ENCODE measurements around the gene RPL31. TPM values are rescaled to one million over a fixed set of nuclear protein-coding genes. Genes with fewer than 3 reads are reported as not detected.

Gene RPL31
- total RNA-seq, 3 donors from 2014 or later (not counting 1 experiment from before 2014, with no cell fraction given) = 797 to 996 (median 940) TPM

DNA sequence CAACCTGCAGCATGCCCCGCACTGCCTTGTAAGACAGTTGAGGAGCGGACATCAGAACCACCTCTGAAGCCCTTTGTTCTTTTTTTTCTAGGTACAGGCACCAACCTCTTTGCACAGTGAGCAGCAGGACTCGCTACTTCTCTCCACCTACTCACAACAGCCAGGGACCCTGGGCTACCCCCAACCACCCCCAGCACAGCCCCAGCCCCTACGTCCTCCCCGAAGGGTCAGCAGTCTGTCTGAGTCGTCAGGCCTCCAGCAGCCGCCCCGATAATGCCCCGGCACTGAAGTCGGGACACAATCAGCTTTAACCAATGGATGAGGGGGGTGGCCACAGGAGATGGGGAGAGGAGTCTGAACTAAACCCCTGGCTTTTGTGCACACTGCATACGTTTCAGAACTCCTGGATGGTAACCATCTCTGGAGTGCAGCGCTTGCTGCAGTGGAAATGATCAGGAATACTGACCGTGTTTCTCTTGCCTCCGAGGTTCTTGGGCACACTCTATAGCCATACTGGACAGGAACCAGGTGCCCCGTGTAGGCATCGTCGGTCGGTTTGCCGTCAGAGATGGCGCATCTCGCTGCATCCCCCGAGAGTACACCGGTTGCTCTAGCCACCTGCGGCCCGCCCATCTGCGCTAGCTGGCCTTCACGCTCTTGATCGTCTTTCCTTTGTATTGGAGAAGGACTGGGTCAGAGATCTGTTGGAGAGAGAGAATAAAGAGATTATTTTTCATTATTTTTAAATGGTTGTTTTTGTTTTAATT, 6.6 kb upstream of the RPL31 start:
- Mint-ChIP-seq H3K4me3 (no peak overlapping the region), H3K27ac (no peak overlapping the region), H3K9me3 (no peaks in the 10 kb centered on the region), H3K36me3 (no peaks in the 10 kb centered on the region), H3K27me3 (ENCODE audit: low read depth in 2 of 2) (peaks cover 9% of the 10 kb centered on the region in 2 donors), H3K4me1 (peaks cover 0 to 4% of the 10 kb centered on the region in 2 donors)
- H3K4me1 ChIP-seq (ENCODE audit: control insufficient read depth, insufficient read depth, low read length) = no peaks in the 10 kb centered on the region
- DNase-seq = no peak
- 93% methylated on average over 28 of the region's 28 CpGs for WGBS (ENCODE audit: insufficient coverage)
- intact Hi-C loops (cut with micrococcal nuclease) = no loop called here
- H3K4me3 ChIP-seq (ENCODE audit: low read length) = no peak overlapping the region
- H3K27ac ChIP-seq (ENCODE audit: low read length) = no peak overlapping the region
- no peaks in the 10 kb centered on the region for H3K27me3 ChIP-seq (ENCODE audit: control insufficient read depth, insufficient read depth, low read length)
- no peaks in the 10 kb centered on the region for H3K36me3 ChIP-seq (ENCODE audit: control insufficient read depth, insufficient read depth, low read length)
- ATAC-seq = no peak
- TF ChIP-seq, protein P1, sequence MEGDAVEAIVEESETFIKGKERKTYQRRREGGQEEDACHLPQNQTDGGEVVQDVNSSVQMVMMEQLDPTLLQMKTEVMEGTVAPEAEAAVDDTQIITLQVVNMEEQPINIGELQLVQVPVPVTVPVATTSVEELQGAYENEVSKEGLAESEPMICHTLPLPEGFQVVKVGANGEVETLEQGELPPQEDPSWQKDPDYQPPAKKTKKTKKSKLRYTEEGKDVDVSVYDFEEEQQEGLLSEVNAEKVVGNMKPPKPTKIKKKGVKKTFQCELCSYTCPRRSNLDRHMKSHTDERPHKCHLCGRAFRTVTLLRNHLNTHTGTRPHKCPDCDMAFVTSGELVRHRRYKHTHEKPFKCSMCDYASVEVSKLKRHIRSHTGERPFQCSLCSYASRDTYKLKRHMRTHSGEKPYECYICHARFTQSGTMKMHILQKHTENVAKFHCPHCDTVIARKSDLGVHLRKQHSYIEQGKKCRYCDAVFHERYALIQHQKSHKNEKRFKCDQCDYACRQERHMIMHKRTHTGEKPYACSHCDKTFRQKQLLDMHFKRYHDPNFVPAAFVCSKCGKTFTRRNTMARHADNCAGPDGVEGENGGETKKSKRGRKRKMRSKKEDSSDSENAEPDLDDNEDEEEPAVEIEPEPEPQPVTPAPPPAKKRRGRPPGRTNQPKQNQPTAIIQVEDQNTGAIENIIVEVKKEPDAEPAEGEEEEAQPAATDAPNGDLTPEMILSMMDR (IDR thresholded peaks at IDR 0.05) = no peak
- H3K9me3 ChIP-seq (ENCODE audit: control insufficient read depth, insufficient read depth, low read length) = no peaks in the 10 kb centered on the region

DNA sequence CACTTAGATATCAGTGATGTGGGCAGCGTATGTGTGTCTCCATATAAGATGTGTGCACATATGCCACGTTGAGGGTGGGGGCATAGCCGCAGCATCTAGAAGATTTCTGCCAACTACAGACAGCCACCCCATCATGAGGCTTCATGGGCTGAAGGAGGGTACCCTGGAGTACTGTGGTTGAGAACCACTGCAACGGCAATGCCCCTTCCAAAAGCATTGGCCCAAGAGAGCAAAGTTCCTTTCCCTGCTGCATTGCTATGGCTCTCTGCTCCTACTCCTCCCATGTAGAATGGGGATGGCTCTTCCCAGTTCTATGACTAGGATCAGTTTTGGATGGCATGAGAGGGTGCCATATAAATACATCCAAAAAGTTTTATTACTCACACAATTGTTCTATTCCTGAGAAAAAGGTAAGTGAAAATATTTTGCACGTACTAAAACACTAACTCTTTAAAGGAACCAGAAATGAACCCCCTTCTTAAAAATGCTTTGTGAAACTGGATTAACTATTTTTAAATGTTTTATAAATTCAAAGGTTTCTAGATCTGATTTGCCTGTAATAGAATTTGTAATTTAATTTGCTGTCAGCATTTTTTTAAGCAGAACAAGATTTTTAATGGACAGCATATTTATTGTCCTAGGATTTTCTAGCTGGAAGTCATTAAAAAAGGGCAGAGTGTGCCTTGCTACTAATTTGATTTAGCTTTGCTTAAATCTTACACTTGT, 4.4 kb upstream of the RPL31 start:
- ATAC-seq = no peak
- no peak overlapping the region for H3K4me3 ChIP-seq (ENCODE audit: low read length)
- no peaks in the 10 kb centered on the region for H3K36me3 ChIP-seq (ENCODE audit: control insufficient read depth, insufficient read depth, low read length)
- 100% methylated on average over 1 of the region's 5 CpGs for WGBS (ENCODE audit: insufficient coverage)
- Mint-ChIP-seq H3K9me3 (no peaks in the 10 kb centered on the region), H3K27me3 (ENCODE audit: low read depth in 2 of 2) (peaks cover 6 to 9% of the 10 kb centered on the region in 2 donors), H3K4me1 (peaks cover 9 to 11% of the 10 kb centered on the region in 2 donors), H3K4me3 (no peak overlapping the region), H3K27ac (no peak overlapping the region), H3K36me3 (no peaks in the 10 kb centered on the region)
- peaks cover 6% of the 10 kb centered on the region for H3K4me1 ChIP-seq (ENCODE audit: control insufficient read depth, insufficient read depth, low read length)
- no peaks in the 10 kb centered on the region for H3K27me3 ChIP-seq (ENCODE audit: control insufficient read depth, insufficient read depth, low read length)
- TF ChIP-seq, protein P1 (IDR thresholded peaks at IDR 0.05) = no peak
- no peak for DNase-seq
- H3K27ac ChIP-seq (ENCODE audit: low read length) = no peak overlapping the region
- intact Hi-C loops (cut with micrococcal nuclease) = no loop called here
- H3K9me3 ChIP-seq (ENCODE audit: control insufficient read depth, insufficient read depth, low read length) = no peaks in the 10 kb centered on the region

DNA sequence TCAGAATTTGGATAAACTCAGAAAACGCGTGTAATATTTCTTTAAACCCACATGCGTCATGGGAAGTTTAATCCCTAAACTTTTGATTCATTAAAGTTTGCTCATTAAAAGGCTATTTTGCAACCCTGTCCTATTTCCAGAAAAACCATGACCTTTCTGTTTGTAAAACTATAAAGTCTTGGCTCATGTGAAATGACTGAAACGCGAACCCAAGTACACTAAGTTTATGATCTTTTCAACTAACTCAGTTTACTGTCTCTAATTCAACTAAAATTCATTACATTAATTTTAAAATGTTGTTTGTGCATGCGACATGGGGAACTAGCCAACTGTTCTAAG, 3.9 kb upstream of the RPL31 start:
- H3K9me3 ChIP-seq (ENCODE audit: control insufficient read depth, insufficient read depth, low read length) = no peaks in the 10 kb centered on the region
- Mint-ChIP-seq H3K4me3 (no peak overlapping the region), H3K27me3 (ENCODE audit: low read depth in 2 of 2) (peaks cover 6 to 9% of the 10 kb centered on the region in 2 donors), H3K4me1 (peaks cover 14 to 16% of the 10 kb centered on the region in 2 donors), H3K36me3 (no peaks in the 10 kb centered on the region), H3K27ac (no peak overlapping the region), H3K9me3 (no peaks in the 10 kb centered on the region)
- H3K27ac ChIP-seq (ENCODE audit: low read length) = no peak overlapping the region
- ATAC-seq (no peak), DNase-seq (no peak)
- 97% methylated on average over 5 of the region's 6 CpGs for WGBS (ENCODE audit: insufficient coverage)
- H3K4me1 ChIP-seq (ENCODE audit: control insufficient read depth, insufficient read depth, low read length) = peaks cover 11% of the 10 kb centered on the region
- TF ChIP-seq, protein P1 (IDR thresholded peaks at IDR 0.05) = no peak
- intact Hi-C loops (cut with micrococcal nuclease) = no loop called here
- no peaks in the 10 kb centered on the region for H3K27me3 ChIP-seq (ENCODE audit: control insufficient read depth, insufficient read depth, low read length)
- H3K4me3 ChIP-seq (ENCODE audit: low read length) = no peak overlapping the region
- H3K36me3 ChIP-seq (ENCODE audit: control insufficient read depth, insufficient read depth, low read length) = no peaks in the 10 kb centered on the region

Data from natural killer cell (primary cell).